RCC 7860 (cell line): Measurements from ENCODE around the gene ZNF845.
"Not testable (repeated sequence)": the region's sequence is repeated elsewhere in the genome, so short reads cannot be mapped to it uniquely, and the experiment has no call there.

ENCODE experiments used
- DNase-seq: peaks from one replicate; pipeline ENCODE4 v3.0.0-alpha.2; 2015; ENCODE audit warnings: low spot score
- FAIRE-seq: peaks from 2 replicates; lab custom pipeline; 2012; peaks lifted over from hg19 to GRCh38; lab: Jason Lieb, UNC

Gene ZNF845

DNA sequence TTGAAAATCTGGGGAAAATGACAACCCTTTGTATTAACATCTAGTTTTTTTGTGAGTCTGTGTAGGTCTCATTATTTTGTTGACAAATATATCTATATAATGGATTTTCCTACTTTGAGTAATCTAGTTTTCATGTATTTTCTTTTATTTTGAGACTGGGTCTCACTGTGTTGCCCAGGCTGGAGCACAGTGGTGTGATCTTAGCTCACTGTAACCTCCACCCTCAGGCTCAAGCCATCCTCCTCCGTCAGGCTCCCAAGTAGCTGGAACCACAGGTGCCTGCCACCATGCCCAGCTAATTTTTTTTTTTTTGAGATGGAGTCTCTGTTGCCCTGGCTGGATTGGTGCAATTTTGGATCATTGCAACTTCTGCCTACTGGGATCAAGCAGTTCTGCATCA is 41.2 kb downstream of the ZNF845 start:
- no peak for FAIRE-seq
- no peak for DNase-seq

DNA sequence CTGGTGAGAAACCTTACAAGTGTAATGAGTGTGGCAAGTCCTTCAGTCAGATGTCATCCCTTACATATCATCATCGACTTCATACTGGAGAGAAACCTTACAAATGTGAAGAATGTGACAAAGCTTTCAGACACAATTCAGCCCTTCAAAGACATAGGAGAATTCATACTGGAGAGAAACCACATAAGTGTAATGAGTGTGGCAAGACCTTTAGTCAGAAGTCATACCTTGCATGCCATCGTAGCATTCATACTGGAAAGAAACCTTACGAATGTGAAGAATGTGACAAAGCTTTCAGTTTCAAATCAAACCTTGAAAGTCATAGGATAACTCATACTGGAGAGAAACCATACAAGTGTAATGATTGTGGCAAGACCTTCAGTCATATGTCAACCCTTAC is 47.8 kb downstream of the ZNF845 start:
- FAIRE-seq, result no peak
- no peak for DNase-seq

DNA sequence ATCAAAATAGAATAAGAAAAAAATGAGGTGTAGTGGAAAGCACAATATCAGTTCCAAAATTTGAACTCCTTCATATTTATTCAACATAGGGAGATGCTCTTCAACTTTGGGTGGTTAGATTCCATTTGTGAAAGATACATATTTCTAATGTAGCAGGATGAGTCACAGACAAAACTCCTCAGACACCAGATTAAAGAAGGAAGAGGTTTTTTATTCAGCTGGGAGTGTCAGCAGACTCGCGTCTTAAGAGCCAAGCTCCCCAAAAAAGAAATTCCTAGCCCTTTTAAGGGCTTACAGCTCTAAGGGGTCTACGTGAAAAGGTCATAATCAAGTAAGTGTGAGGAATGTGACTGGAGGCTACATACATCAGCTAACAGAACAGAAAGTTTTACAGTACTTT is 54.6 kb downstream of the ZNF845 start:
- no peak for FAIRE-seq

GRCh38 chr19:53388904-53389303 is 55.4 kb downstream of the ZNF845 start:
- no peak for DNase-seq

More for the DNA sequence above, 54.6 kb downstream of the ZNF845 start:
- no peak for DNase-seq

DNA sequence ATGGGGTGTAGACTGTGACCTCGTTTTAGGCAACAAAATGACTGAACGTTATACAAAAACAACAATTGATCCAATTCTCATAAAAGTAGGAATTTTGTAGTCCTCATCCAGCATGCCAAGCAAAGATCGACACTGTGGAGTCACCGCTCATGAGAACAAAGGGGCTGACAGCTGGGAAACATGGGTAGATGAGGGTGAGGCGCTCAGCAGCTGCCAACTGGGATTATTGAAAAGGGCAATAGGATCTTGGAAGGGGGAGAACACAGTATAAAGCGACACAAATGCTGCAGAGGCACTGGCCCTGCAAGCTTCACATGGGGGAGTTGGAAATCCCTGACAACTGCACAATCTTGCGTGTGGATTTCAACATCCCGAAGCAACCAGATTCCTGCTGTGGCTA is 56.0 kb downstream of the ZNF845 start:
- no peak for FAIRE-seq
- no peak for DNase-seq

More at GRCh38 chr19:53388904-53389303, 55.4 kb downstream of the ZNF845 start:
- FAIRE-seq, result no peak

- FAIRE-seq (no peak), DNase-seq (no peak)
Observed at GRCh38 chr19:53389978-53390377, 56.4 kb downstream of the ZNF845 start.

DNA sequence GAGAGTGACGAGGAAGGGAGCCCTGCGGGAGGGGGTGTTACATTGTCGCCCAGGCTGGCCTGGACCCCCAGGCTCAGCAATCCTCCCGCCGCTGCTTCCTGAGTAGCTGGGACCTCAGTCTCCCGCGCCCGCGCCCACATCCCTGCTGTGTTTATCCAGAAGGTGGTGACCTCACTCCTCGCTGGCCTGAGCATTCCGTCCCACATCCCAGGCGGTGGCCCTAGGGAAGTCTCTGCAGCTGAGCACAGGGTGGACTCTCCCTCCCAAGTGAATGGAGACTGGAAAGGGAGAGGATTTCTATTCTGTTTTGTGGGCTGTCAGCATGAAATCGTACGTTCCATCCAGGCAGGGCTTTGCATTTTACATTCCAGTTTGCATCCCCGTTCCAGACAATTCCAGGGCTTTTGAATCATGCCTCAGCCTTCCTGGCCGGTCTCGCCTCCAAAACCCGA is 61.0 kb downstream of the ZNF845 start:
- DNase-seq, result peak; percentile 14
- FAIRE-seq, result no peak

- DNase-seq (peak; percentile 72), FAIRE-seq (no peak)
Observed at GRCh38 chr19:53394974-53395839, 61.7 kb downstream of the ZNF845 start, which contains the start of gene ZNF765. Gene ZNF765 (plus strand): TSS chr19:53395149. CDS start chr19:53398016, 2,867 bp downstream.

- FAIRE-seq, DNase-seq: not testable (repeated sequence)
Observed at GRCh38 chr19:53395840-53396524, 62.4 kb downstream of the ZNF845 start.

DNA sequence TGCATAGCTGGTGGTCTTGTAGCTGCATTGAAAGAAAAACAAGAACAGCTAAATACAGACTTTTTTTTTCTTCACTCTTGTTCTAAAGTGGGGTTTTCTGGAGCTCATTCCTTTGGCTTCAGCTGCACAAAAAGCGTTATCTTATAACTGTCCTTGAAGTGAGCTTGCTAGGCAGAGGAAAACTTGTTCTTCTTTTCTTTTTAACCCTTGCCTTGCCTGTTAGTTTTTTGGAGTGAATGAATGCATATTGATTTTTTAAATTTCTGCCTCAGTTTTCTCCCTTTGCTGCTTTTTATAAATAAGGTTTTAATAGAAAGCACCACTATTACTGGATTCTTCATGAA is 62.9 kb downstream of the ZNF845 start:
- DNase-seq, result no peak
- FAIRE-seq, result no peak

DNA sequence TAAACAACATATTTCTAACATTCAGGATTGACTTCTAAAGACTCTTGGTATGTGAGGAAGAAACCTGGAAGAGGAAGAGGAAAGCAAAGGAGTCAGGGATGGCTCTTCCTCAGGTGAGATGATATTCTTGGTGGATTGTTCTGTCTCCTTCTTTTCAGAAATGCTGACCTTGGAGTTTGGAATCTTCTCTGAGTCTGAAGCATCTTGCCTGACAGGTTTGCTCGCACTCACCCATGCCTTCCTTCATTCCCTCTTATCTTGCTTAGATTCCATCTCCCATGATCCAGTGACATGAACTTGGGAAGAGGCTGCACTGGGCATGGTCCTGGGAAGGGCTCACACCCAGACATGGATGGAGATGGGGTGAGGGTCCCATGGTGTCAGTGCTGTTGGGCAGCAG is 64.4 kb downstream of the ZNF845 start:
- not testable (repeated sequence) for DNase-seq, FAIRE-seq
